HG02623 (cell line): ENCODE data around the gene CINP.
"Not testable (repeated sequence)": the region's sequence is repeated elsewhere in the genome, so short reads cannot be mapped to it uniquely, and the experiment has no call there.

Source experiments
- ATAC-seq: cut with Tn5 transposase; IDR thresholded peaks from one replicate; pipeline ENCODE4 v1.9.1; 2021; ENCODE audit warnings: moderate library complexity; ENCODE audit not compliant: unreplicated experiment

Gene CINP

GRCh38 chr14:102321456-102322422 is 41.0 kb downstream of the CINP start:
- ATAC-seq = no peak

DNA sequence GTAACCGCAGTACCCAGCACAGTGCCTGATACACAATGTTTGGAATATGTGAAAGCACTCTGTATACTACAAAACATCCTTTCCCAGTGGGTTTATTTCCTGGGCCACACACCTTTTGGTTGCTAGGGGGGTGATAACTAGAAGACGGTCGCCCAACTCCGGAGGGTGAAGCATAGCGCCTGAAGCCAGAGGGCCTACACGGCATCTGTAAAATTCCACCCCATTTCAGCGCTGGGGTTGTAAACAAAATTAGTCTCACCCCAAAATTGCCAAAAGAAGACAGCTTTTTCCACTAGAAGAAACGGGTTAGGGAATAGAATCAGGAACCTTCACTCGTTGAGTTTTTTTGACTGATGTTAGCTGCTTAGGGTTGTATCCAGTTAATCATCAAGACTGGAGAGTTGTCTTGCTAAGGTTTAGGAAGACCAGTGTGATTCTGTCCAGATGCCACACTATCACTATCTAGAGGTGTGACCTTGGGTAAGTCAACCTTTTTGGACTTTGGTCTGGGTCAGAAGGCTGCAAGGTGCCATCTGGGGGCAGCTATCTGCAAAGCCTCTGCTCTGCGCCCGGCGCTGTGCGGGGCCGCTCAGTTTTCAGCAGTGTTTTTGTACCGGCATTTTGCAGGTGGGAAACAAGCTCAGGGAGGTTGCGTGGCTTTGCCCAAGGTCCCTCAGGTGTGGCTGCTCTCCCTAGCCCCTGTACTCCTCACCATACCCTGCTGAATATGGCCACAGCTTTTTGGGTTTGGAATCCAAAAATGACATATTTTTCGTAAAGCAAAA is 41.8 kb downstream of the CINP start:
- no peak for ATAC-seq

DNA sequence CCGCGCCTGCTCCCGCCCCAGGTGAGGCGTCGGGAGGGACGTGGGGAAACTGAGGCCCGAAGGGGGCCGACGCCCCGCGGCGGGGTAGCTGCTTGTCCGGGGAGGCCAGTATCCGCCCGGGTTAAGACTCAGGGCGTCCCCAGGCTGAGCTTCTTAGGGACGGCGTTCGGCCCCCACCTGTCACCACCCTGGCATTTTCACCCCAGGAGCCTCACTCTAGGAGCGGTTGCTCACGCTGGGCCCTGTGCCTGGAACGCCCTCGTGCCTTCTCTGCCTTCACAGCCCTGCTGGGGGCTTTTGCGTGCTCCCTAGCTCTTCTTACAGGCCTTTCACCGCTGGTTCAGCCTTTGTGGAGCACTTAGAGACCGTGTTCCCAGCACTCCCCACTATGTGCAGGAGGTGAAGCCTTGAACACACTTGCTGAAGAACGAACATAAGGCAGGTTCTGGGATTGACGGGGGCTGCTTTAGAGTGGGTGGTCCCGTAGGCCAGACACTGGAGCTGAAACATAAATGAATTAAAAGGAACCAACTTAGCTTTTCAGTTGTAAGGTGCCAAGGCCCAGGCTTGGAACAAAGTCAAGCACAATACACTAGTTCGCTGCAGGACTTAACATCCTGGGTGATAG is 42.5 kb downstream of the CINP start:
- peak; percentile 7 for ATAC-seq

DNA sequence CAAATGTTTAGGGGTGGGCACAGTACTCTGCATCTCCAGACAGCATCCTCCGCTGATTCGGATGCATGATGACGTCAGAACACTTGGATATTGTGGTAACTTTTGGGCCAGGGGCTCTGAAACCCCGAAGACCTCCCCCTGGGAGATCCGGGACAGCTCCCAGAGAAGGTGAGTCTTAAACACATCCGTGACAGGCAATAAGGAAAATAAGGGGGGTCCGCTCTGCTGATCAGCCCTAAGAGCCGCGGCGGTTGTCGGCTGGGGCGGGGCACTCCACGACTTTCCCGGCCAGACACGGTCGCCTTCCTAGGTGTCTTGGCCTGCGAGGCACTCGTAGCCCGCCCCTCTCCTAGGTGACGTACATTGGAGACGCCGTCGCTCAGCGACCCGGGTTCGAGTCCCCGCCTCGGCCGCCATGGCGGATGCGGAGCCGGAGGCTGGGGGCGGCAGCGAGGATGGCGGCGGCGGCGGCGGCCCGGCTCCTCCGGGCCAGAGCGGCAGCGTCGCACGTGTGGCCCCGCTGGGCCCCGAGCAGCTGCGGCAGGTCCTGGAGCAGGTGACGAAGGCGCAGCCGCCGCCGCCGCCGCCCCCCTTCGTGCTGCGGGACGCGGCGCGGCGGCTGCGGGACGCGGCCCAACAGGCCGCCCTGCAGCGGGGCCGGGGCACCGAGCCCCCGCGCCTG is 43.2 kb downstream of the CINP start, which contains the start of gene ZNF839:
Gene ZNF839 (plus strand): TSS at position 396 of the 682 bp plus-strand sequence. CDS start 20 bp downstream, at position 416.
- peak; percentile 46 for ATAC-seq

DNA sequence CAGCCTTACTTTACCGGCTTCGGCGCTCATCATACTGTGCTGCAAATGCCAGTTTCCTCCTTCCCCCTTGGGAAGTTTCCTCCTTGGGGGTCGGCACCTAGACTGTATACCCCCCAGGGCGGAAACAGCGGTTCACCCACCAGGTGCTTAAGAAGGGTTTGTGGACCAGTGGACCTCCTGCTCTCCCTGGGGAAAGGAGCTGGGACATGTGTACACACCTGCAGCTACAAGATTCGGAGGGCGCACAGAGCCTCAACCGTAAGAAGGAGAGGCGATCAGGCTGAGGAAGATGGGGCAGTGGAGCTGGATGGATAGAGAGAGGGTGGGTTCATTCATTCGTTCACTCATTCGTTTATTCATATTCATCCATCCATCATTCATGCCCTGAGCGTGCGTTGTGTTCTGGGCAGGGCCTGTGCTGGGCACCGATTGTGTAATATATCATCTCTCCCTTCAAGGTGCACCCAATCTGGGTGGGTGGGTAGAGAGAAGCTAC is 43.9 kb downstream of the CINP start:
- ATAC-seq = no peak

- no peak for ATAC-seq
These were observed 45.0 kb downstream of the CINP start for GRCh38 chr14:102317564-102318248.

GRCh38 chr14:102316743-102317563 is 45.7 kb downstream of the CINP start:
- ATAC-seq = peak; percentile 52

GRCh38 chr14:102316338-102316742 is 46.4 kb downstream of the CINP start:
- ATAC-seq = no peak

GRCh38 chr14:102315121-102315520 is 47.6 kb downstream of the CINP start:
- no peak for ATAC-seq

DNA sequence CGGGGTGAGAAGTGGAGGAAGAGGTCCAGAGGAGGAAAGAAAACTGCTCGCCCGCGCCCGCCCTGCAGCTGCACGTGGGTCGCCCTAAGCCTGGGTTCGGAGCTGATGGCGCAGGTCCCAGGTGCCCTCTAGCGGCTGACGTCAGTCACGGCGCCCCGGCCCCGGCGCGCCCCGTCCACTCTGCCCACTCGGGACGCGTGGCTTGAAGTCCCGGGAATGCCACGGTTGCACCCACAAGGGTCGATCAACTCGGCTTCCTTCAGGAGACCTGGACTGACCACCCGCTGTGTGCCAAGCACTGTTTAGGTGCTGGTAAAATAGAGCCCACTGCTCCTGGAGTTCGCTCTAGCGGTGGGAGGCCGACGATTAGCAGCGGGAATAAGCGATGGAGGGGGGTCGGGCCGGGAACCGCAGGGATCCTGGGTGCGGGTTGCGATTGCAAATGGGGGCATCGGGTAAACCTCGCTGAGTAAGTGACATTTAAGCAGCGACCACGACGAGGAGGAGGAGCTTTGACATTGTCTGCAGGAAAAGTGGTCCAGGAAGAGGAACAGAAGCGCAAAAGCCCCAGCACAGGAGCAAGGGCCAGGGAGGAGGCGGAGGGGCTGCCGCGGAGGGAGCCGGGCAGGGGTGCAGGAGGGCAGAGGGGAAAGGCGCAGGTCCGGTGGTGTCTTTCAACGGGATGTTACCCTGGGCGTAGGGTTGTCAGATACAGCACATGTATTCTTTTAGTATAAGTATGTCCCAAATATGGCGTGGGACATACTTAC is 48.3 kb downstream of the CINP start:
- ATAC-seq = peak; percentile 49

DNA sequence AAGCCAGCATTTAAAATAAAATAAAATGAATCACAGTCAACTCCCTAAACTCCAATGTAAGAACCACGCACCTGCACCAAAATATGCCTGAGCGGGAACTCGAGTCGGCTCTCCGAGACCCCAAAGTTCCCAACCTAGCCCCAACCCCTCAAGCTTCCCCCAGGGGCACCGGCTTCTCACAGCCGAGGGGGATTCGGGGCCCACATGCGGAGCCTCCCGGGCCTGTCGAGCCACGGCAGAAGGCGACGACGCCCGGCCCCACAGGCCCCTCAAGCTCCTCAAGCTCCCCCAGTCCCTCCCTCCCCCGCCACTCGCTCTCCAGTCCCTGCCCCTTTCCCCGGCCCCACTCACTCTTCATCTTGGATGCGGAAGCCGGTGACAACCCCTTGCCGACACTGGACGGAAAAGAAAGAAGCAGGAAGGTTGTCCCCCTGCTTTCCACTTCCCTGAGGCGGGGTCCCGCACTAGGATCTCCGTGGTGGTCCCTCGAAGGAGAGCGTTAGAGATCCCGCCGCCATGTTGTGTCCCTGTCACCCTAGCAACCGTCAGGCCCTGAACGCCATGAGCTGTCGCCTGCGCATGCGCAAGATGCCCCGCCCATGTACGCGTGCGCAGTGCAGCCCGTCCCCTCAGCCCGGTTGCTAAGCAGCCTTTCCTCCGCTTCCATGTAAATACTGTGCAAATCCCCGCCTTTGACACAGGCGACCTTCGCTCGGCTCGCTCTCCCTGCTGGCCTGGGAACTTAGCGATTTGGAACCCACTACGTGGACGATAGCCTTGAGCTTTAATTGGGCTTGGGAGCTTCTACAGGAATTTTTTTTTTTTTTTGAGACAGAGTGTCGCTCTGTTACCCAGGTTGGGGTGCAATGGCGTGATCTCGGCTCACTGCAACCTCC is 57.8 kb downstream of the CINP start, which contains the start of gene MOK:
Gene MOK (minus strand): TSS at position 554 of the 896 bp plus-strand sequence. CDS start 196 bp downstream, at position 358.
- peak; percentile 94 for ATAC-seq

DNA sequence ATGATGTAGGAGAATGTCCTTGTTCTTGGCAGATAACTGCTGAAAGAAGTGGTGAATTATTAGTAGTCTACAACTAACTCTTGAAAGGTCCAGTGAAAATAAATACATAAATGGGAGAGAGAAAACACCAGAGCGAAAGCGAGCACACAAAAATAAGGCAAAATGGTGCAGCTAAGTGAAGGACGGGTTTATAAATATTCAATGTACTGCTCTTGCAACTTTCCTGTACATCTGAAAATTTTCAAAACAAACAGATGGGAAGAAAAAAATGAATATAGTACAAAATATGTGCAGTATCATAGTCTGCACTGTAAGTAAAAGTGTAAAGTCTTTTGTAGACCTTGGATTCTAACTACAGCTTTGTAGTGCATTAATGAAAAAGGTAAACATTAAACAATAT is 59.0 kb downstream of the CINP start:
- no peak for ATAC-seq

GRCh38 chr14:102298303-102299070 is 64.2 kb downstream of the CINP start:
- not testable (repeated sequence) for ATAC-seq
